ENCODE results near the gene CEMIP.

The CEMIP gene

GRCh38 chr15:80789296-80789695 is 10.1 kb downstream of the CEMIP start:
- no peak for DNase-seq

DNA sequence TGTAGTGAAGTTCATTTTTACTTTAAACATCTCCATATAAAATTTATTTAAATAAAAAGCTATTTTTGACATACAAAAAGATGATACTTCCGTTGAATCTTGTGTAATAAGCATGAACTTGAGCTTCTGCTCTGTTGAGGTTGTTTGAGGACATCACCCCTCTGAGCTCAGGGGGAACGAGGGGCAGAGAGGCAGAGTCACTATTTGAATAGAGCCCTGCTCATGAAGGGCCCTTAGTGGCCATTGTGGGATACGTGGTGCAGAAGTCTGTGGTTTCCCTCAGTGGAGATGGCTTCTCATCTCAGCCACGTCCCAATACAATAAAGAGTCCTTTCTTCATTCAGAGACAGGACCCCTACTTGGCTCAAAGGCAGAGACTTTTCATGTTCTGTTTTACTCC is 10.6 kb downstream of the CEMIP start:
- no peak for DNase-seq

DNA sequence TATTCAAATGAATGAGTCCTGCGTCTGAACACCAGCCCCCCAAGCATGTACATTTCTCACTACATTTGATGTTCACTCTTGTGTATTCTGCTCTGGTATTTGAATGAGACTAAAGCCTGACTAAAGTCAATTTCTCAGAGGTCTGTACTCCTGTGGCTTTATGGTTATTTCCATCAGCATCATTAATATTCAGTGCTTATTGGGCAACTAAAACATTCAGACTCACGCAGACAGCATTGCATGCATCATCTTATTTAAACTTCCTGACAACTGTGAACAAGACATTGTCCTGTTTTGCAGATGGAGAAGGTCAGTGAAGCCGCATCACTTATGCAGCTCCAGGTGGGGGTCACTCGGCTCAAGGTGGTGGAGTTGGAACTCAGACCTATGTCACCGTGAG is 11.1 kb downstream of the CEMIP start:
- DNase-seq = no peak

GRCh38 chr15:80791004-80791403 is 11.8 kb downstream of the CEMIP start:
- no peak for DNase-seq

GRCh38 chr15:80796407-80796806 is 17.2 kb downstream of the CEMIP start:
- no peak for DNase-seq

- no peak for DNase-seq
These were observed 19.7 kb downstream of the CEMIP start for GRCh38 chr15:80798911-80799310.

- no peak for DNase-seq
These were observed 20.9 kb downstream of the CEMIP start for GRCh38 chr15:80800067-80800466.

DNA sequence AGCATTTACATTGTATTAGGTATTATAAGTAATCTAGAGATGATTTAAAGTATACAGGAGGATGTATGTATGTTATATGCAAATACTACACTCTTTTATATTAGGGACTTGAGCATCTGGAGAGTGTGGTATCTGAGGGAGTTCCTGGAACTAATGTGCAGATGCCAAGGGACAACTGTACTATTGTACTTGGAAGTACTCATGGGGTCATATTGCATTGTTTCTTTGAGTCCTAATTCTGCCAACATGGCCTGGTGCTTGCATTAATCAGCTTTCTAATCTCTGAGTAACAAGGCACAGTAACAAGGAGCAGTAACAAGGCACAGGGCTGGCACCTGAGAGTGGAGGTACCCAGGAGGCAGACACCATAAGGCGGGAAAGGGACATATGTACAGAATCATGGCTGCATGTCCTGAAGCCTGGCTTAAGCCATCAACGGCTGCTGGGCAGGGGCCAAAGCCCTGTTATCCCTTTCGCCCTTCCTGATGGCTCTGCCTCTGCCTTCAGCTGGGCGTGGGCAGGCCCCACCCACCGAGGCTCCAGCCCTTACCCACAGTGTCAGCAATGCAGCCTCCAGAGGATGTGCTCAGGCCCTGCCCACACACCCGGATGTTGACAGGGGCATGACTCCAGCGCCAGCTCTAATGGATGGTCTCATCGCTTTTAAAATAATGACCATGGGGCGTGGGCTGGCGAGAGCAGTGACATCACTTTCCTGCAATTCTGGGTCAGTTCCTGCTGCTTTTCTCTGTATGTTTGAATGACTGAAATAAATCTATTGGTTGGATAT is 22.9 kb downstream of the CEMIP start:
- DNase-seq = no peak

DNA sequence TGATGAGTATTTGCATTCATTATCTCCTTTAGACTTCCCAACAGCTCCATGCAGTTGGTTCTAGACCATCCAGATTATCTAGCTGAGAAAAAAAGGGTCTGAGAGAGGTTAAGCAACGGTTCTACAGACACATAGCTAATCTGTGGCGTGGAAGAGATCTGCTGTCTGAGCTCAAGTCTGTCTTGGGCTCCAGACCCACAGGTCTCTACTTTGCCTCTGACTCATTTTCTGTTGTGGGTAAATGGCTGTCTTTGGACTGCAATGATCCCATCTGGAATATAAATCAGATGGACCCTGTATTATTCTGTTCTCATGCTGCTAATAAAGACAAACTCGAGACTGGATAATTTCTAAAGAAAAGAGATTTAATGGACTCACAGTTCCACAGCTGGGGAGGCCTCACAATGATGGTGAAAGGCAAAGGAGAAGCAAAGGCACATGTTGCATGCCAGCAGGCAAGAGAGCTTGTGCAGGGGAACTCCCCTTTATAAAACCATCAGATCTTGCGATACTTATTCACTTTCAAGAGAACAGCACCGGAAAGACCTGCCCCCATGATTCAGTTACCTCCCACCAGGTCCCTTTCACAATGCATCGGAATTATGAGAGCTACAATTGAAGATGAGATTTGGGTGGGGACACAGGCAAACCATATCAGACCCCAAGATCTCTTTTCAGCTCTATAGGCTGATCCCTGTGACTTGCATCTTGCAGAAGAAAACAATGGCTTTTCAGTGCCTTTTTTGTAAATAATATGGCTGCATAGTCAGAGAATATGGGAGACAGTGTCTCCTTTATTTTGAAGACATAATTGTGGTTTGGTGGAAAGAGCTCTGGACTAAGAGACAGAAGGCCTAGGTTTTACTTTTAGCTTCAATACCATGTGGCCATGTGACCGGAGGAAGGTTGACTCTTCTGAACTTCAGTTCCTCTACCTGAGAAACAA is 24.7 kb downstream of the CEMIP start:
- no peak for DNase-seq

- no peak for DNase-seq
These were observed 25.9 kb downstream of the CEMIP start for GRCh38 chr15:80804970-80805495.

- DNase-seq = no peak
These were observed 32.7 kb downstream of the CEMIP start for GRCh38 chr15:80811781-80812315.

DNA sequence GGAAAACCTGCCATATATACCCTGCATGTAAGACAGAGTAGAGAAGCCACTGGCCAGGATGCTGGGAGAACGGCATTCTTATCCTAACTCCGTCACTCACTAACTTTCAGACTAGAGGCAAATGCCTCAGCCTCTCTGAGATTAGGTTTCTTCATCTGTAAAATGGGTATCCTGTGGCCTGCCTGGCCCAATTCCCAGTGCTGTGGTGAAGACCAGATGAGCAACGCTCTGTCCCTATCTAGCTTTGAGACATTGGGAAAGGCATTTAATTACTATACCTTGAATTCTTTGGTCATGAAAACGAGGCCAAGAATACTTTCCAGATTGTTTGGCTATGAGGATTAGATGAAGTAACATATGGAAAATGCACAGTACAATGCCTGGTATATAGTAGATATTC is 35.9 kb downstream of the CEMIP start:
- DNase-seq = no peak

DNA sequence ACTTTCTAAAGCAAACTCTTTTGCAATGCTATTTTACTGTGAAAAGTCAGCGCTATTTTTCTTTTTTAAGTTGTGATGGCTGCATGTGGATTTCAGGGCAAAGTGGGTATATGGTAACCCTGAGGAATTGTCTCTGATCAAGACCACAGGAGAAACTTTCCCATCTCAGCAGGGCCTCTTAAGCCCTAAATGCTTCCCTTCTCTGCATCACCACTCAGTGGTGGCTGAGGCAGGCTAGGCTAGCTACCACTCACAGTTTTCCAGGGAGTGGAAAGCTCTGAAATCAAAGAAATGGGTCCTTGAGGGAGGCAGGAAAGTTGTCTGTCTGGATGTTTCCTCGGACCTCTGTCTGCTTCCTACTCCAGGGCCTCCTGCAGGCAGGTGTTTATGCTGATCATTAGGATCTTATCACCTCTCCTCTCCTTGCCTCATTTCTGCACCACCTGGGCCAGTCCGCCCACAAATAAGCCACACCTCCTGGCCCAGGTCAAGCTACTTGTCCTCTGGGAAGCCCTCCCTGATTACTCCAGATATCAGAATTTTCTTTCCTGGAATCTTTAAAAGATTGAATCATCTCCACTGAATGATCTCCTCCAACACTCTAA is 37.0 kb downstream of the CEMIP start:
- DNase-seq = no peak

GRCh38 chr15:80816936-80817335 is 37.8 kb downstream of the CEMIP start:
- DNase-seq = no peak

DNA sequence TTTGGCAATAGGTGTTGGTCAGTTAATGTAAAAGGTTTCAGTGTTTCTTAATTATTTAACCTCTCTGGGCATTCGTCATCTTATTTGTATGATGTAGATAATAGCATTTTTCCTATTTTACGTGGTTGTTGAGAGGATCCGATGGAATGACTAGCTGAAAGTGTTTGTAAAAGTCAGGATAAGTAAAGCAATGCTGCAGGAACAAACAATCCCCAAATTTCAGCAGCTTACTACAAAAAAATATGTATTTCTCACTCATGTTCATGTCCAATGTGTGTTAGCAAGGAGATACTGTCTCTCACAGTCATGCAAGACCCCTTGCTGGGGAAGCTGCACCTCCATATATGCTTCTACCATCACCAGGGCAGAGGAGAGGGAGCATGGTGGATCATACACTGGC is 38.7 kb downstream of the CEMIP start:
- DNase-seq = no peak

- DNase-seq = no peak
These were observed 39.8 kb downstream of the CEMIP start for GRCh38 chr15:80819001-80819400.

- DNase-seq = no peak
These were observed 40.9 kb downstream of the CEMIP start for GRCh38 chr15:80820092-80820491.

- no peak for DNase-seq
These were observed 43.1 kb downstream of the CEMIP start for GRCh38 chr15:80822256-80822655.

- DNase-seq = no peak
These were observed 43.5 kb downstream of the CEMIP start for GRCh38 chr15:80822676-80823075.

DNA sequence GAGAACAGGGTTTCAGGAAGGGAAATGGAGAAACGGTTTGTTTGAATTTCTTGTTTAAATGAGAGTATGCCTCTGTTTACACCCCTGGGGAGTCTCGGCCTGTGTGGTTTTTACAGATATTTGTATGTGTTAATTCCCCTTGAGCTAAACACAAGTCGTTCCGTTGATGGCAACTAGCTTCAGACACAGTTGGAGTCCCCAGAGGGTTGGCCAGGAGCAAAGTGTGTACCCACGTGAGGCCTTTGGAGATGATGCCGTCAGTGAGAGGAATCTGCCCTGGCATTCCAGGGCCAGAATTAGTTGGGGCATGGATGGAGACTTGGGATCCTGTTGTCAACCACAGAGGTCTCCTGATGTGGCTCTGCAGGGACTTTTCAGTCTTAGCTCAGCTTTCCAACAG is 44.0 kb downstream of the CEMIP start:
- no peak for DNase-seq

DNA sequence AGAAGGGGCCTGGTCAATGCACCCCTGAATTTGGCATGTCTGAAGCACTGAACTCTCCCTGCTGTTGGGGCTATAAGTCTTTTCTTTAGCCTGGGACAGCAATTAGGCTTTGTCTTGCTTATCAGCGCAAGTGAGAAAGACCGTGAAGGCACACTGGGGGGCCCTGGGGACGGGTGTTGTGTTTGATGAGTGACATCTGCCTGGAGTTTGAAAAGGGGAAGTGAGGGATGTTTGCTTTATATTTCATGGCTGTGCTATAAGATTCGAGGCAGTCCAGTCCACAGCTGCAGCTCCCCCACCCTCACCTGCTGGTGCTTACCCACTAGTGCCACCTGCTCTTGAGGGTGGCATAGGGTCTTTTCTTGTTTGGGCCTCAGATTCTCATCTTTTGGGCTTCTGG is 44.8 kb downstream of the CEMIP start:
- DNase-seq = no peak

GRCh38 chr15:80825361-80826030 is 46.3 kb downstream of the CEMIP start:
- no peak for DNase-seq

DNA sequence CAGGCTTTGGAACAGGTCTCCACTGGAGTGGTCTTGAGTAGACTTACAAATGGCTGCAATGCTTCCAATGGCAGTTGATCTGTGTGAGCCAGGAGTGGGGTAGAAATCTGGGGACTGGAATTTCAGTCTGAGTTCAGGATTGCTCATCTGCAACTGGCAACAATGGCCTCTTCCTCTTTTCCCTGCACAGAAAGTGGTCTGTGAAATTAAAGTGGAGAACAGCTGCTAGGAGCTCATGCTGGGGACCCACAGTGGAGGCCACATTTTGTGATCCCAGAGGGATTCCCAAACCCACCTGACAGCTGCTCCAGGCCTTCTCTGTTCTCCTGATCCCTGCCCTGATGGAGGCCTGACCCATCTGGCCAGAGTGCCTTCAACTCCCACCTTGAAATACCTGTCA is 49.6 kb downstream of the CEMIP start:
- DNase-seq = no peak

All from KG1 (cell line).